GM21825 (cell line): Measurements from ENCODE around the gene COL4A2.

Source experiments
- ATAC-seq: cut with Tn5 transposase; IDR thresholded peaks from one replicate; pipeline ENCODE4 v1.9.1; 2021; ENCODE audit warnings: mild to moderate bottlenecking, moderate library complexity; ENCODE audit not compliant: unreplicated experiment

The COL4A2 gene

GRCh38 chr13:110431425-110432294, 124.6 kb downstream of the COL4A2 start:
- no peak for ATAC-seq

- ATAC-seq: no peak
Observed at GRCh38 chr13:110432522-110432921, 125.4 kb downstream of the COL4A2 start.

- no peak for ATAC-seq
Observed at GRCh38 chr13:110433014-110433413, 125.9 kb downstream of the COL4A2 start.

GRCh38 chr13:110434629-110435028, 127.5 kb downstream of the COL4A2 start:
- no peak for ATAC-seq

- ATAC-seq: no peak
Observed at GRCh38 chr13:110435331-110435730, 128.2 kb downstream of the COL4A2 start.

- ATAC-seq: no peak
Observed at GRCh38 chr13:110436276-110436675, 129.2 kb downstream of the COL4A2 start.

- ATAC-seq: no peak
Observed at GRCh38 chr13:110436786-110437370, 129.8 kb downstream of the COL4A2 start.

- no peak for ATAC-seq
Observed at GRCh38 chr13:110438211-110438610, 131.1 kb downstream of the COL4A2 start.

GRCh38 chr13:110438776-110439175, 131.7 kb downstream of the COL4A2 start:
- ATAC-seq: no peak

- ATAC-seq: no peak
Observed at GRCh38 chr13:110440946-110441731, 134.1 kb downstream of the COL4A2 start.

- no peak for ATAC-seq
Observed at GRCh38 chr13:110442930-110443621, 136.0 kb downstream of the COL4A2 start.

GRCh38 chr13:110443622-110444225, 136.6 kb downstream of the COL4A2 start:
- no peak for ATAC-seq

GRCh38 chr13:110444226-110444653, 137.2 kb downstream of the COL4A2 start:
- no peak for ATAC-seq

- no peak for ATAC-seq
Observed at GRCh38 chr13:110445183-110445582, 138.1 kb downstream of the COL4A2 start.

- no peak for ATAC-seq
Observed at GRCh38 chr13:110445722-110446574, 138.9 kb downstream of the COL4A2 start.

- ATAC-seq: no peak
Observed at GRCh38 chr13:110446575-110446890, 139.4 kb downstream of the COL4A2 start.

GRCh38 chr13:110447058-110447511, 140.0 kb downstream of the COL4A2 start:
- ATAC-seq: peak; percentile 47

- no peak for ATAC-seq
Observed at GRCh38 chr13:110447801-110448200, 140.7 kb downstream of the COL4A2 start.

- ATAC-seq: no peak
Observed at GRCh38 chr13:110448230-110448629, 141.1 kb downstream of the COL4A2 start.

GRCh38 chr13:110448677-110449076, 141.6 kb downstream of the COL4A2 start:
- no peak for ATAC-seq
